AG04450 (cell line): ENCODE measurements around the gene ITM2A. TPM values are rescaled to one million over a fixed set of nuclear protein-coding genes. Genes with fewer than 3 reads are reported as not detected.

Experiments used
- CTCF ChIA-PET: fragments of 300-600, 350-600 bp; formaldehyde crosslinking; extraction: SDS; loops from one replicate; lab custom pipeline; 2022; ENCODE audit warnings: antibody characterized with exemption, inconsistent platforms; lab: Charles Lee
- POLR2A ChIA-PET: fragments of 350-600 bp; formaldehyde crosslinking; extraction: SDS; loops from one replicate; lab custom pipeline; 2021; ENCODE audit warnings: antibody characterized with exemption, inconsistent platforms; lab: Yijun Ruan, JAX
- DNase-seq: peaks from one replicate; pipeline ENCODE4 v3.0.0-alpha.2; 2011; ENCODE audit warnings: low read depth, low spot score
- H3K27ac ChIP-seq: one replicate; pipeline ENCODE4 v1.5.1; 2012; ENCODE audit warnings: low read depth, low read length, control low read depth
- H3K27me3 ChIP-seq: one replicate; pipeline ENCODE4 v1.6.0; 2012; ENCODE audit warnings: low read length; ENCODE audit not compliant: control insufficient read depth, insufficient read depth
- H3K4me3 ChIP-seq: 2 replicates; pipeline ENCODE4 v1.5.1; 2011; ENCODE audit warnings: mild to moderate bottlenecking, low read depth, low read length, control low read depth
- H3K9me3 ChIP-seq: 2 replicates; pipeline ENCODE4 v1.5.1; 2012; ENCODE audit warnings: low read length; ENCODE audit not compliant: control insufficient read depth, insufficient read depth
- polyA plus RNA-seq: library from polyadenylated mRNA; depleted of rRNA; stranded (reverse); fragments of >200 nt; gene quantifications from 2 replicates; pipeline ENCODE4 v1.2.3, GENCODE V29; 2011
- TF ChIP-seq, protein P1 (sequence below): IDR thresholded peaks from 2 replicates; pipeline ENCODE4 v1.5.1; 2011; ENCODE audit warnings: low read depth, low read length, control low read depth, inconsistent platforms

Gene ITM2A
- polyA plus RNA-seq, 1 experiment, result not detected

DNA sequence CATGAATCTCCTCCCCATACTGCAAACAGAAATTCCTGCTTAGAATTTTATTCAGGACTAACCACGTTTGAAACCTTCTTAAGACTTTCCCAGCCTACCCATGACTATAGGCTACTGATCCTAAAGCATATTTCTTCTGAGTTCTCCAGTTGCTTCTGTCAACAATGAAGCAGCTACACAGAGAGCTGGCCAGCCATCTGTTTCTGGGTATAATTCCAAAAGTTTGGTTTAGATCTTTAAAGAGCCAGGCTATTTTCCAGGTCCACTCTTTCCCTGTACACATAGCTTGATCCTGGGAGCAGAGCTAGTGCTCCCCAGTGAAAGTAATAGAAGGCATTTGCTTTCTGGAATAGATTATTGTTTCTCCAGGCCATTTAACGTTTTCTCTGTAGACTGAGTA is 4.0 kb upstream of the ITM2A start:
- Histone ChIP-seq H3K27ac (no peak overlapping the region), H3K9me3 (peaks cover 5% of the 10 kb centered on the region; the same call in 1 of the 2 replicates), H3K4me3 (no peak overlapping the region), H3K27me3 (no peaks in the 10 kb centered on the region)
- no peak for DNase-seq
- ChIA-PET CTCF (no interaction called here), POLR2A (no interaction called here)
- TF ChIP-seq, protein P1, sequence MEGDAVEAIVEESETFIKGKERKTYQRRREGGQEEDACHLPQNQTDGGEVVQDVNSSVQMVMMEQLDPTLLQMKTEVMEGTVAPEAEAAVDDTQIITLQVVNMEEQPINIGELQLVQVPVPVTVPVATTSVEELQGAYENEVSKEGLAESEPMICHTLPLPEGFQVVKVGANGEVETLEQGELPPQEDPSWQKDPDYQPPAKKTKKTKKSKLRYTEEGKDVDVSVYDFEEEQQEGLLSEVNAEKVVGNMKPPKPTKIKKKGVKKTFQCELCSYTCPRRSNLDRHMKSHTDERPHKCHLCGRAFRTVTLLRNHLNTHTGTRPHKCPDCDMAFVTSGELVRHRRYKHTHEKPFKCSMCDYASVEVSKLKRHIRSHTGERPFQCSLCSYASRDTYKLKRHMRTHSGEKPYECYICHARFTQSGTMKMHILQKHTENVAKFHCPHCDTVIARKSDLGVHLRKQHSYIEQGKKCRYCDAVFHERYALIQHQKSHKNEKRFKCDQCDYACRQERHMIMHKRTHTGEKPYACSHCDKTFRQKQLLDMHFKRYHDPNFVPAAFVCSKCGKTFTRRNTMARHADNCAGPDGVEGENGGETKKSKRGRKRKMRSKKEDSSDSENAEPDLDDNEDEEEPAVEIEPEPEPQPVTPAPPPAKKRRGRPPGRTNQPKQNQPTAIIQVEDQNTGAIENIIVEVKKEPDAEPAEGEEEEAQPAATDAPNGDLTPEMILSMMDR, result no peak

DNA sequence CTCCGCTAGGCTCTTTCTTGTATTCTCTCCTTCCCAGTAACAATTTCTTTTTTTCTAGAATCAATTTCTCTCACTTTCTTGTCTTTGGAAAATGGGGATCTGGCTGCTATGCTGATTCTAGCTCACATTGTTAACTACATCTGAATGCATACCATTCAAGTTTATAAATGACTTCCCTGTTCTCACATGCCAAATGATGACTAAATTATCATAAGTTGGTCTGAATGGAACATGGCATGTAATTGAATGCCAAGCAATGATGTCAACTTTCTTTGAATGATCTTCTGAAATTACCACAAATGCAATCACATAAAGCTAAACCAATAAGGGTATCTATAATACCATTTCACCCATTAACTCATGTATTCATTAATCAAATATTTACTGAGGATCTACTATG is 2.7 kb upstream of the ITM2A start:
- Histone ChIP-seq H3K27me3 (no peaks in the 10 kb centered on the region), H3K4me3 (no peak overlapping the region), H3K9me3 (peaks cover 5% of the 10 kb centered on the region; the same call in 1 of the 2 replicates), H3K27ac (no peak overlapping the region)
- TF ChIP-seq, protein P1, result no peak
- ChIA-PET CTCF (no interaction called here), POLR2A (no interaction called here)
- DNase-seq, result no peak

DNA sequence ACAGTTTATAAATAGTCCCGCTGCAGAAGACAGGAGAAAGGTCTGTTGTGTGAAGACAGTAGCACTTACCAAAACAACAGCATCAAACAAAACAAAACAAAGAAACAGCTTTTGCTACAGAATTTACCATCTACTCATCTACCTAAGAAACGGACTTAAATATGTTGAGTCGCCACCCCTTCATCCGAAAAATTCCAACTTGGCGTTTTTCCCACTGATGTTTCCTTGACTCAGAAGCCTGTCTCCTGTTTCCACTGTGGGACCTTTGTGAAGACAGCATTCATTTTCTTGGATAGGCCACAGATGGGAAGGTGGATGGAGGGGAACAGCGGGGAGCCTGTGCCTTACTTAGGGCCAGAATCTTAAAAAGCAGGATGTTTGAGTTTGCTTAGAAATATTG is 1.3 kb upstream of the ITM2A start:
- Histone ChIP-seq H3K27ac (no peak overlapping the region), H3K4me3 (no peak overlapping the region), H3K9me3 (peaks cover 5% of the 10 kb centered on the region; the same call in 1 of the 2 replicates), H3K27me3 (no peaks in the 10 kb centered on the region)
- ChIA-PET POLR2A (no interaction called here), CTCF (no interaction called here)
- TF ChIP-seq, protein P1, result no peak
- no peak for DNase-seq

DNA sequence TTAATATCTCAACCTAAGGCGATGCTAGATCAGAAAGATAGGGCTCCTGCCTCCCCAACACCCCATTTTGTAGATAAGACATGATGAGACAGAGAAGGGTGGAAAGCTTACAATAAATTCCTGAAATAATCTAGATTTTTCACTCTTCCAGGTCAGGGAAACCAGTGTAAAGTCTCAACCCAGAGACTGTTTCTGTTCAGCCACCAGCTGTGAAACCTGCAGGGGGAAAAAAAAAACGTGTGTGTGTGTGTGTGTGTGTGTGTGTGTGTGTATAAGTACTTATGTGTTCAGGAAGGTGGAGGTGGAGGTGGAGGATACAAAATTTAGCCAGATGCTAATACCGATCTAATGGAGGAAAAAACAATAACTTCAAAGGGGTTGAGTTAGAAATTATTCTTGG is 773 bp upstream of the ITM2A start:
- TF ChIP-seq, protein P1, result no peak
- Histone ChIP-seq H3K4me3 (no peak overlapping the region), H3K27me3 (no peaks in the 10 kb centered on the region), H3K27ac (no peak overlapping the region), H3K9me3 (peaks cover 5% of the 10 kb centered on the region; the same call in 1 of the 2 replicates)
- POLR2A ChIA-PET, result no interaction called here
- DNase-seq, result no peak
- CTCF ChIA-PET, result no interaction called here

DNA sequence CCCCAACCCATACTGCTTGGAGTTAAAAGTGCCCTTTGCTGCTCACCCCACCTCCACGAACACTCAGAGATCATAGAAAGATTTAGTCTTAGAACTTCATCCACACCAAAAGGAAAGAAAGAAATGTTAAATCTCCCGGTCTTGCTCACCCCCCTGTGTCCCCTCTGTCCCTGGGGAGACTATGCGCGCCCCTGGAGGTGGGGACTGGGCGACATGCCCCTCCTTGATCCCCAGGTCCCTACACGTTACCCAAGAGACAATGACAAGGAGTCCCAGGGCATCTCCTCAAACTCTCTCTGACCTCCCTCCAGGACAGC is 620 bp downstream of the ITM2A start:
- ChIA-PET POLR2A (no interaction called here), CTCF (no interaction called here)
- DNase-seq, result no peak
- TF ChIP-seq, protein P1, result no peak
- Histone ChIP-seq H3K4me3 (no peak overlapping the region), H3K27me3 (no peaks in the 10 kb centered on the region), H3K27ac (no peak overlapping the region), H3K9me3 (peaks cover 5% of the 10 kb centered on the region; the same call in 1 of the 2 replicates)
